ENCODE results near the gene NHERF2. TPM values are rescaled to one million over a fixed set of nuclear protein-coding genes. Genes with fewer than 3 reads are reported as not detected.

NHERF2 gene
- total RNA-seq, 1 donor from 2014 or later: 1.8 TPM

DNA sequence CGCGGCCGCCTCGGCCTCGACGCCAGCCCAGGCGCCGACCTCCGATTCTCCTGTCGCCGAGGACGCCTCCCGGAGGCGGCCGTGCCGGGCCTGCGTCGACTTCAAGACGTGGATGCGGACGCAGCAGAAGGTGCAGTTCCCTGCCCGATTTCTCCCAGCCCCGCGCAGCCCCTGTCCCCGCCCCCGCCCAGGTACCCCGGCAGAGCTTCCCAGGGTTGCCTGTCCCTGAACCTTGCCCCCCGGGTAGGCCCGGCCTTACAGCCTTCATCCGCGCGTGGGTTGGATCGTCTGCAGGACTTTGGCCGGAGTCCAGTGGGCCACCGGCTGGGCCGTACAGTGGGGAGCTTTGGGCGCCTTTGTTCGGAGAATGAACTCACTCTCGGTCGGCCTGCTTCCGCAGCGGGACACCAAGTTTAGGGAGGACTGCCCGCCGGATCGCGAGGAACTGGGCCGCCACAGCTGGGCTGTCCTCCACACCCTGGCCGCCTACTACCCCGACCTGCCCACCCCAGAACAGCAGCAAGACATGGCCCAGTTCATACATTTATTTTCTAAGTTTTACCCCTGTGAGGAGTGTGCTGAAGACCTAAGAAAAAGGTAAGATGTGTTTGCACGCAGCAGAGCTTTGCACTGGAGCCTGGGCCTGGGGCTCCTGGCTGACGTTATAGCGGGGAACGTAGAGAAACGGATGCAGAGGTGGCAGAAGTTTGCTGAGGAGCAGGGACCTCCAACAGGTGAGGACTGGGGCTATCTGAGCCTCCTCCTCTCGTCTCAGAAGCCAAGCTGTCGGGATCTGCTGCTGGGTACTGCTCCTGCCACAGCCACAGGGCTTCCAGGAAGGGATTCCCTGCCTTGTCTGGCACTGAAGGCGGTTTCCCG, 42.1 kb upstream of the NHERF2 start:
- no peak for DNase-seq
- intact Hi-C loops (cut with micrococcal nuclease): loop anchor here (1.0 kb wide), 1 partner anchor 8 kb away; no protein-coding TSS in a partner anchor
- peak overlapping the region; percentile 41 for H3K27ac Mint-ChIP-seq
- peaks cover 10% of the 10 kb centered on the region for H3K4me1 Mint-ChIP-seq
- H3K4me3 Mint-ChIP-seq: peak overlapping the region; percentile 87
- H3K27me3 Mint-ChIP-seq: peaks cover 36% of the 10 kb centered on the region
- H3K36me3 Mint-ChIP-seq (ENCODE audit: low read depth): peaks cover 15% of the 10 kb centered on the region
- H3K9me3 Mint-ChIP-seq: no peaks in the 10 kb centered on the region

DNA sequence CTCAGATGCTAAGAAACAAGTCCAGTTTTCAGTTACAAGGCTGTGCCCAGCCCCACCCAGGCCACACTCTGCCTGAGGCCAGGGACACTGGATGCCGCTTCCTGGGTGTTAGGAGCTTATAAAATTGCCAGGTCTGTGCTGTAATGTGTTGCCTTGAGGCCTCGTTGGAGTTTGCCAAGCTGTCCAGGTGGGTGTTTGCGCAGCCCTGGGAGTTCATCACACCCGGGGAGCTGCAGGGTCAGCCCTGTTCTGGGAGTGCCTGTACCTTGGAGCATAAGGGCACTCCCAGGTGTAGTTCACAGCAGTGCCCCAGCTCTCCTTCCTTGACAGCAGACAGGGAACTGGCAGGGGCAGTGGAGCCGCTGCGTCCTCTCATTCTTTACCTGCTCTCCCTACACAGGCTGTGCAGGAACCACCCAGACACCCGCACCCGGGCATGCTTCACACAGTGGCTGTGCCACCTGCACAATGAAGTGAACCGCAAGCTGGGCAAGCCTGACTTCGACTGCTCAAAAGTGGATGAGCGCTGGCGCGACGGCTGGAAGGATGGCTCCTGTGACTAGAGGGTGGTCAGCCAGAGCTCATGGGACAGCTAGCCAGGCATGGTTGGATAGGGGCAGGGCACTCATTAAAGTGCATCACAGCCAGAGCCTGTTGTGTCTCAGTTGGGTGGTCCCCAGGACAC, 41.1 kb upstream of the NHERF2 start:
- H3K36me3 Mint-ChIP-seq (ENCODE audit: low read depth): peaks cover 15% of the 10 kb centered on the region
- peaks cover 11% of the 10 kb centered on the region for H3K4me1 Mint-ChIP-seq
- intact Hi-C loops (cut with micrococcal nuclease): no loop called here
- peaks cover 34% of the 10 kb centered on the region for H3K27me3 Mint-ChIP-seq
- H3K27ac Mint-ChIP-seq: no peak overlapping the region
- H3K4me3 Mint-ChIP-seq: peak overlapping the region; percentile 87
- no peaks in the 10 kb centered on the region for H3K9me3 Mint-ChIP-seq
- no peak for DNase-seq

DNA sequence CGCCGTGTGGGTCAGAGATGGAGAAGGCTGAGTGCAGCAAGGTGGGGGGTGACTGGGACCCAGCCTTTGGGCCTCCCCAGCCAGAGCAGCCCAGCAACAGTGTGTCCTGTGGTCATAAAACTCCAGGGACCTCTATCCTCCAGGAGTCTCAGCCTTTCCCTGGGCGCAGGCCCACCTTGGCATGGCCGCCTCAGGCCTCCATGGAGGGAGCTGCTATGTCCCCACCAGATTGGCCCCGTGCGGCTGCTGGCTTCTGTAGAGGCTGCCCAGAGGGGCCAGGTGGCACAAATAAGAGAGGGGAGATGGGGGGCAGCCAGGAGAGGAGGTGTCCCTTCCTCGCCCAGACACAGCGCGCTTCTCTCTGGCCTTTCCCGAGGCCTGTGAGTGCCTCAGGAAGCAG, 39.5 kb upstream of the NHERF2 start:
- H3K27ac Mint-ChIP-seq: no peak overlapping the region
- peaks cover 19% of the 10 kb centered on the region for H3K4me1 Mint-ChIP-seq
- peaks cover 15% of the 10 kb centered on the region for H3K36me3 Mint-ChIP-seq (ENCODE audit: low read depth)
- intact Hi-C loops (cut with micrococcal nuclease): no loop called here
- peaks cover 24% of the 10 kb centered on the region for H3K27me3 Mint-ChIP-seq
- H3K4me3 Mint-ChIP-seq: no peak overlapping the region
- H3K9me3 Mint-ChIP-seq: no peaks in the 10 kb centered on the region
- no peak for DNase-seq

DNA sequence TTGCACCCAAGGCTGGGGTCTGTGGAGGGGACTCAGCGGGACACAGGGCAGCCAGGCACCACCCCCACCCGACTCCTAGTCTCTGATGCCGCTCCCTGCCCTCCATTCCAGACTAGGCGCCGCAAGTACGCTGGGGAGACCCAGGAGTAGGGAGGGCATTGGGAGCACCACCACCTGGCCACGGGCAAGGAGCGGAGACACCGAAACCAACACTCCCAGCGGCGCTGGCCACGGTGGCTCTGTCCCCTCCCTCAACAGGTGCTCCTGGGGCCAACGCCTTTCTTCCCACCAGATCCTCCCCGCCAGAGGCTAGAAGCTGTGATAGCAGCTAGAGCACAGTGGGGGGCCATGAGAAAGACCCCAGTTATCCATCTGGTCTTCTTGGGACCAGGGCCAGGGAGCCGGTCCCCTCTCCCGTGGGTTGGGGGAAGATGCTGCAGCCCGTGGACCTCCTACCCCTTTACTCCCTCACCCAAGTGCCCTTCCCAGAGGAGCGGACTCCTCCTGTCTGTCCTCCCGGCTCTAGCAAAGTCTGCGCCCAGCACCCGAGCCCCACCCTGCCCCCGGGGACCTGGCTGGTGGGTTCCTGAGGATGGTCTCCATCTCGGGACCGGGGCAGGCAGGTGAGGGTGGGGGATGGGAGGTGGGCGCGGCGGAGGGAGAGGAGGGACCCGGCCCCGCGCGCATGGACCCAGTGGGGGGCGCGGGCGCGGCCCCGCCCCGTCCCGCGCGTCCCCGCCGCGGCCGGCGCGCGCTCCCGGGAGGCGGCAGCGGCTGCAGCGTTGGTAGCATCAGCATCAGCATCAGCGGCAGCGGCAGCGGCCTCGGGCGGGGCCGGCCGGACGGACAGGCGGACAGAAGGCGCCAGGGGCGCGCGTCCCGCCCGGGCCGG, 37.2 kb upstream of the NHERF2 start, which contains the start of gene SYNGR3:
Gene SYNGR3, plus strand, starts transcription at position 762 of the 892 bp plus-strand sequence. CDS start 133 bp downstream, outside the sequence.
- Mint-ChIP-seq H3K4me1 (peaks cover 17% of the 10 kb centered on the region), H3K36me3 (ENCODE audit: low read depth) (peaks cover 14% of the 10 kb centered on the region), H3K27me3 (peaks cover 13% of the 10 kb centered on the region), H3K27ac (peak within 1 kb of the TSS; percentile 83), H3K9me3 (no peaks in the 10 kb centered on the region), H3K4me3 (peak within 1 kb of the TSS; percentile 86)
- intact Hi-C loops (cut with micrococcal nuclease): loop anchor here (1.0 to 5.0 kb wide), 3 partner anchors 17 to 58 kb away; partner anchors contain the start of genes NTHL1, RPS2, TBL3 and TSC2
- DNase-seq: peak; percentile 78

DNA sequence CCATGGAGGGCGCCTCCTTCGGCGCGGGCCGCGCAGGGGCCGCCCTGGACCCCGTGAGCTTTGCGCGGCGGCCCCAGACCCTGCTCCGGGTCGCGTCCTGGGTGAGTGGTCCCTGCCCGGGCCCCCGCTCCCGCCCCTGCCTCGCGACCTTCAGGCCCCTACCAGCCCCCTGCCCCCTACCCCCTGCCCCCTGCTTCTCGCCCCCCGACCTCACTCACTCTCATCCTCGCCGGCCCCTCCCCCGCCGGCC, 36.7 kb upstream of the NHERF2 start:
- H3K36me3 Mint-ChIP-seq (ENCODE audit: low read depth): peaks cover 11% of the 10 kb centered on the region
- intact Hi-C loops (cut with micrococcal nuclease): loop anchor here (1.0 to 5.0 kb wide), 3 partner anchors 18 to 57 kb away; partner anchors contain the start of genes NTHL1, RPS2, TBL3 and TSC2
- no peaks in the 10 kb centered on the region for H3K9me3 Mint-ChIP-seq
- peak overlapping the region; percentile 86 for H3K4me3 Mint-ChIP-seq
- DNase-seq: no peak
- H3K4me1 Mint-ChIP-seq: peaks cover 17% of the 10 kb centered on the region
- H3K27ac Mint-ChIP-seq: no peak overlapping the region
- H3K27me3 Mint-ChIP-seq: peaks cover 13% of the 10 kb centered on the region

DNA sequence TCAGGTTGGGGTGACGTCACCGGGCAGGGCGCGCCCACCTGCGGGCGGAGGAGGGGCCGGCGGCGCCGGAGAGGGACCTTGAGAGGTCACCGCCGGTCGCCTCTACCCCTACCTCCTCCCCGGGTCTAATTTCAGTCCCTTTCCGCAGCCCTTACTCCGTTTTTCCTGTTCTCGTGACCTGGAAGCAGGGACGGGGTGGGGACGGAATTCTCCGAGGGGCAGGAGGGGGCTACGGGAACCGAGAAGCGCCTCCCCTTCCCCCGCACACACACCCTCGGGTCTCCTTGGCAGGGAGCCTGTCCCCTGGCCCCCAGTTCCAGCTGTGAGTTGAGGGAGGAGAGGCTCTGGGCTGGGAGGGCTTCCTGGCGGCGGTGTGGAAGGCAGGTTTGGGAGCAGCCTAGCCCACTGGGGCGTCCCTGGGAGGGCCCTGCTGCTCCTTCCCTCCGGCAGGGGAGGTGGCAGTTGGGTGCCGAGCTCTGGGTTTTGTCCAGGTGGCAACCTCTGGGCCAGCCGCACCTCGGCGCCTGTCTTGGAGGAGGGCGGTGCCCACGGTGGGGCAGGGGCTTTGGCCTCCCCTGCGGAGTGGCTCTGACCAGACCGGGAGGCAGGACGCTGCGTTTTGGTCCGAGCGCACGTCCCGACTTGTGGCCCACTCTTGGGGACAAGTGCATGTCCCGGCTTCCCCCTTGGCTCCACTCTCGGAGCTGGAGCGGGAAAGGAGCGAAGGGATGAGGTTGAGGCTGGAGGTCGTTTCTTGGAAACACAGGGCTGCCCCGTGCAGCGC, 36.2 kb upstream of the NHERF2 start:
- peak; percentile 88 for DNase-seq
- peak overlapping the region; percentile 83 for H3K27ac Mint-ChIP-seq
- intact Hi-C loops (cut with micrococcal nuclease): loop anchor here (1.0 to 5.0 kb wide), 3 partner anchors 18 to 57 kb away; partner anchors contain the start of genes NTHL1, RPS2, TBL3 and TSC2

DNA sequence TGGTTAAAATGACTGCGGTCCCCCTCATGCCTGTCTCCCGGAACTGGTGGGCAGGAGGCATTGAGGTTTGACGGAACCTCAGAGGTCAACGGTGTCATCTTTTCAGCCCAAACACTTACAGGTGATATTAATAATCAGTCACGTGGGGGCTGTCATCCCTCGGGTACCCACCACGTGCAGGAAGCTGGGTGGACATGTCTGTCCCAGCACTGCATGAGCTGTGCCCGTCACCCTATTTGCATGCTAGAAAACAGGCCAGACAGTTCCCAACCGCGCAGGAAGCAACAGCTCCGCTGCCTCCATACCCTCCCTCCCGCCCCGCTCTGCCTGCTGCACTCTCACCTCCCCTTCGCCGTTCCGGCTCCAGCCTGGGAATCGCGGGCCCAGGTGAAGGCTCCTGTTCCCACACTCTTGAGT, 35.6 kb upstream of the NHERF2 start:
- H3K4me3 Mint-ChIP-seq: peak overlapping the region; percentile 86
- no peaks in the 10 kb centered on the region for H3K9me3 Mint-ChIP-seq
- peaks cover 13% of the 10 kb centered on the region for H3K27me3 Mint-ChIP-seq
- H3K36me3 Mint-ChIP-seq (ENCODE audit: low read depth): peaks cover 19% of the 10 kb centered on the region
- DNase-seq: peak; percentile 82
- peak overlapping the region; percentile 83 for H3K27ac Mint-ChIP-seq
- intact Hi-C loops (cut with micrococcal nuclease): loop anchor here (2.0 to 5.0 kb wide), 2 partner anchors 26 to 56 kb away; partner anchors contain the start of genes NTHL1, RPS2 and TSC2
- H3K4me1 Mint-ChIP-seq: peaks cover 18% of the 10 kb centered on the region

More for the DNA sequence above, 36.2 kb upstream of the NHERF2 start:
- H3K9me3 Mint-ChIP-seq: no peaks in the 10 kb centered on the region
- peaks cover 13% of the 10 kb centered on the region for H3K27me3 Mint-ChIP-seq
- peak overlapping the region; percentile 86 for H3K4me3 Mint-ChIP-seq
- peaks cover 15% of the 10 kb centered on the region for H3K36me3 Mint-ChIP-seq (ENCODE audit: low read depth)
- H3K4me1 Mint-ChIP-seq: peaks cover 17% of the 10 kb centered on the region

DNA sequence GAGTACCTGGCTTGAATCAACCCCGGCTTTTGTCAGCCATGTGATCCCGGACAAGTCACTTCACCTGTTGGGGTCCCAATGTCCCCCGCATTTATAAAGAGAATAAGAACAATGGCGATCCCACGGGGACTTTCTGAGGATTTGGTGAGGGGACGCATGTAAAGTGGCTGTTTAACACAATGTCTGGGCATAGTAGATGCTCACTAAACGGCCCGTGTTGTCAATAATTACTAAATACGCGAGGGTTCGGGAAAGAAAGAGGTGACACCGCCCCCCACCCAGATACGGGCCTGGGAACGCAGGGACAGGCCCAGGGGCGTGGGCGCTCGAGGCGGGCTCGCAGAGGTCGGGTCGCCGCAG, 35.1 kb upstream of the NHERF2 start:
- H3K4me1 Mint-ChIP-seq: peaks cover 19% of the 10 kb centered on the region
- intact Hi-C loops (cut with micrococcal nuclease): loop anchor here (2.0 to 5.0 kb wide), 2 partner anchors 27 to 56 kb away; partner anchors contain the start of genes NTHL1, RPS2 and TSC2
- peak overlapping the region; percentile 86 for H3K4me3 Mint-ChIP-seq
- H3K36me3 Mint-ChIP-seq (ENCODE audit: low read depth): peaks cover 16% of the 10 kb centered on the region
- peak overlapping the region; percentile 83 for H3K27ac Mint-ChIP-seq
- H3K9me3 Mint-ChIP-seq: no peaks in the 10 kb centered on the region
- no peak for DNase-seq
- peaks cover 13% of the 10 kb centered on the region for H3K27me3 Mint-ChIP-seq

DNA sequence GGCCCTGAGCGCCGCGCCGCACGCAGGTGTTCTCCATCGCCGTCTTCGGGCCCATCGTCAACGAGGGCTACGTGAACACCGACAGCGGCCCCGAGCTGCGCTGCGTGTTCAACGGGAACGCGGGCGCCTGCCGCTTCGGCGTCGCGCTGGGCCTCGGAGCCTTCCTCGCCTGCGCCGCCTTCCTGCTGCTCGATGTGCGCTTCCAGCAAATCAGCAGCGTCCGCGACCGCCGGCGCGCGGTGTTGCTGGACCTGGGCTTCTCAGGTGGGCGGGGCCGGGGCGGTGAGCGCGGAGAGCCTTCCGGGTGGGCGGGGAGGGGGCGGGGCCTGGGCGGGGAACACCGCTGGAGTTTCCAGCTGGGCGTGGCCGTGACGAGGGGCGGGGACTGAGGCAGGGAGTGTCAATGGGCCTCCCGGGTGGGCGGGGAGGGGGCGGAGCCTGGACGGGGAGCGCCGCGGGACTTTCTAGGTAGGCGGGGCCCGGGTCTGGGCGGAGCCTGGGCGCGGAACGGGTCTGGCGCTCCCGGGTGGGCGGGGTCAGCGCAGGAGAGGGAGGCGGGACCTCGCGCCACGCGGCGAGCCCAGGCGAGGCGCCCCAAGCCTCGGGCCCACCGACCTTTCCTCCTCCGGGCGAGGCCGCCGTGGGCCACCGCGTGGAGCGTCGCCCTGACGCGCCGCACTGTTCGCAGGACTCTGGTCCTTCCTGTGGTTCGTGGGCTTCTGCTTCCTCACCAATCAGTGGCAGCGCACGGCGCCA, 34.6 kb upstream of the NHERF2 start:
- H3K4me3 Mint-ChIP-seq: peak overlapping the region; percentile 86
- intact Hi-C loops (cut with micrococcal nuclease): loop anchor here (1.0 to 5.0 kb wide), 4 partner anchors 8 to 55 kb away; partner anchors contain the start of genes GFER, NTHL1, RPS2 and TSC2
- H3K9me3 Mint-ChIP-seq: no peaks in the 10 kb centered on the region
- peak; percentile 98 for DNase-seq
- peaks cover 21% of the 10 kb centered on the region for H3K4me1 Mint-ChIP-seq
- H3K36me3 Mint-ChIP-seq (ENCODE audit: low read depth): peaks cover 14% of the 10 kb centered on the region
- peak overlapping the region; percentile 83 for H3K27ac Mint-ChIP-seq
- H3K27me3 Mint-ChIP-seq: peaks cover 13% of the 10 kb centered on the region

DNA sequence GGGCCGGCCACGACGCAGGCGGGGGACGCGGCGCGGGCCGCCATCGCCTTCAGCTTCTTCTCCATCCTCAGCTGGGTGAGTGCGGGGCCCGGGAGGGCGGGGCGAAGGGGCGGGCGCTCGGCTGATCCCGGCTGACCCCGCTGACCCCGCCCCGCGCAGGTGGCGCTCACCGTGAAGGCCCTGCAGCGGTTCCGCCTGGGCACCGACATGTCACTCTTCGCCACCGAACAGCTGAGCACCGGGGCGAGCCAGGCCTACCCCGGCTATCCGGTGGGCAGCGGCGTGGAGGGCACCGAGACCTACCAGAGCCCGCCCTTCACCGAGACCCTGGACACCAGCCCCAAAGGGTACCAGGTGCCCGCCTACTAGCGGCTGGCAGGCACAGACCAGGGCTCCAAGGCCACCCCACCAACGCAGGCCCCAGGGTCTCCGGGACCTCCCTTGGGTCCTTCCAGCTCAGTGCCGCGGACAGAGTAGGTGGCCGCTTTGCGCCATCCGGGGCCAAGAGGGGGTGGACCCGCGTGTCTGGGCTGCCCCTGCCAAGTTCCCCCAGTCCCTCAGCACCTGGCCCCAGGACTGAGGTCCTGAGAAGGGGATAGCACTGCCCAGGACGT, 33.9 kb upstream of the NHERF2 start:
- H3K36me3 Mint-ChIP-seq (ENCODE audit: low read depth): peaks cover 18% of the 10 kb centered on the region
- intact Hi-C loops (cut with micrococcal nuclease): loop anchor here (1.0 to 5.0 kb wide), 3 partner anchors 9 to 54 kb away; partner anchors contain the start of genes GFER, NTHL1 and TSC2

DNA sequence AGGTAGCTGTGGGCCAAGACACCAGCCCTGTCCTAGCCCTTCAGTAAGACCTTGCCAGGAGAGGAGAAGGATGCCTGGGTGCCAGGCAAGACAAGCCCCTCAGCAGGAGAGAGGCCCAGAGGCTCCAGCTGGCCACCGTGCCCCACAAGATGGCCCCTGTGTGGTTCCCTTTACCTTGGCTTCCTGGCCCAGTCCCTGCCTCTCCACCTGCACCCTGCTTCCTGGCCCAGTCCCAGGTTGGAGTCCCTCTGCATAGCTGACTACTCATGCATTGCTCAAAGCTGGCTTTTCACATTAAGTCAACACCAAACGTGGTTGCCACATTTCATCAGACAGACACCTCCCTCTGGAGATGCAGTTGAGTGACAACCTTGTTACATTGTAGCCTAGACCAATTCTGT, 33.0 kb upstream of the NHERF2 start:
- Mint-ChIP-seq H3K4me3 (no peak overlapping the region), H3K4me1 (peaks cover 19% of the 10 kb centered on the region), H3K27me3 (peaks cover 9% of the 10 kb centered on the region), H3K9me3 (no peaks in the 10 kb centered on the region), H3K27ac (peak overlapping the region; percentile 74), H3K36me3 (ENCODE audit: low read depth) (peaks cover 17% of the 10 kb centered on the region)
- intact Hi-C loops (cut with micrococcal nuclease): loop anchor here (5.0 kb wide), 1 partner anchor 54 kb away; the partner anchor contains the start of genes NTHL1 and TSC2
- no peak for DNase-seq

More for the DNA sequence above, 33.9 kb upstream of the NHERF2 start:
- no peak for DNase-seq
- no peaks in the 10 kb centered on the region for H3K9me3 Mint-ChIP-seq
- H3K4me1 Mint-ChIP-seq: peaks cover 21% of the 10 kb centered on the region
- no peak overlapping the region for H3K4me3 Mint-ChIP-seq
- H3K27me3 Mint-ChIP-seq: peaks cover 13% of the 10 kb centered on the region
- H3K27ac Mint-ChIP-seq: no peak overlapping the region

Data from activated CD4-positive, alpha-beta T cell treated with anti-CD3 and anti-CD28 coated beads, Interleukin-2, amount 10 ng/mL, durations not matched to agents 24 days and 14 days (primary cell).